ENCODE measurements around the gene ZNF418.
A peak's percentile ranks its signal among the peaks of the same experiment; 100 is the strongest.
"Not testable (repeated sequence)": the region's sequence is repeated elsewhere in the genome, so short reads cannot be mapped to it uniquely, and the experiment has no call there.

The ZNF418 gene

DNA sequence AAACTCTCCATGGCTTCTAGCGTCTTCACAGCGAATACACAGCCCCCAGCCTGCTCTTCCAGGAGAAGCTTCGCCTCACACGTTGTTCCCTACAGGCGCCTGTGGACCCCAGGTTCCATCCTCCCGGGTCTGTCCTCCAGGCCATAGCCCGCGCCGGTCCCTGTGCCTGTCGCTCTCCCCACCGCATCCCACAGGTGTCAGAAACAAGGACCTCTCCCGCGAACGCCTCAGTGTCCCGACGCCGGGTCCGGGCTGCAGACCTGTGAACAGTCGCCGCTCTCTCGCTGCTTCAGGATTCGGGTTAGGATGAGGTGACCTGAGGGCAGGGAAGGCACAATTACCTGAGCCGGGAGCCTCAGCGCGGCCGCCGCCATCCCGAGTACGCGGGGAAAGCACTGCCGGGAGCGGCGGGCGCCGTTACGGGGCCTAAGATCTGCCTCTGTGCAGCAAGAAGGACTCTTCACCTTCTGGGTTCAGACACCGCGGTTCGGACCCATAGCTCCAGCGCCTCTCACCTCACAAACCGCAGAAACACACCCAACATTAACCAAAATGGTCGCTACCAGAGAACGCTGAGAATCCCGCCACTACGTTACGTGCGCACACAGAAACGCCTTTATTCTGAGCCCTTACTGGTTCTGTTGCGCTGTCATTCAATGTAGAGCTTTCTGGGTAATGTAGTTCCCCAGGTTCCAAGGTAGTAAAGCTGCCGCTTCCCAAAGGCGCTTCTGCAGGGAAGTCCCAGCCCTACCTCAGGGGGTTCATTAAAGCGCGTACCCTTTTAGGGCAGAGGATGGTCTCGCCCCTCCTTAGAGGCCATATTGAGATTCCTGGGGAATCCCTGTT, at the start of gene ZNF418:
Gene ZNF418 (minus strand): TSS at position 583 of the 846 bp plus-strand sequence. CDS start 1,580 bp downstream, outside the sequence.
- DNase-seq (ENCODE audit: low read depth, low spot score) = peak; percentile 94

- DNase-seq (ENCODE audit: low read depth, low spot score) = no peak
Measured at GRCh38 chr19:57978586-57979289, 43.5 kb upstream of the ZNF418 start.

DNA sequence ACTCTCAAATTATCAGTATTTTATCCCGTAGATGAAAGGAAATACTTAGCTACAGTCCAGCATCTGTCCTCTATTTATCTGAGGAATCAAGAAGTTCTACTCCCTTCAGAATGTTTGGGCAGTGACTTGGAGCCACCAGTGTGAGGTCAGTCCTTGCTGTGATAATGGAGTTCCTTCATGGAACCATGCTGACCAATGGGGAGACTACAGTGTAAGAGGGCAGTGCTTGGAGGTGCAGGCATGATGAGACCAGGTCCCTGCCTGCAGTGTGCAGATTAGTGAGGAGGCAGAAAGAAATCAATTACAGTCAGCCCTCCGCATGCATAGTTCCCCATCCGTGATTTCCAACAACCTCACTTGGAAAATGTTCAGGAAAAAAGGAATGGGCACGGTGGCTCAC, 39.2 kb upstream of the ZNF418 start, which contains the start of gene C19orf18:
Gene C19orf18 (minus strand): TSS at position 101 of the 400 bp plus-strand sequence. CDS start 102 bp downstream, outside the sequence.
- no peak for DNase-seq (ENCODE audit: low read depth, low spot score)

DNA sequence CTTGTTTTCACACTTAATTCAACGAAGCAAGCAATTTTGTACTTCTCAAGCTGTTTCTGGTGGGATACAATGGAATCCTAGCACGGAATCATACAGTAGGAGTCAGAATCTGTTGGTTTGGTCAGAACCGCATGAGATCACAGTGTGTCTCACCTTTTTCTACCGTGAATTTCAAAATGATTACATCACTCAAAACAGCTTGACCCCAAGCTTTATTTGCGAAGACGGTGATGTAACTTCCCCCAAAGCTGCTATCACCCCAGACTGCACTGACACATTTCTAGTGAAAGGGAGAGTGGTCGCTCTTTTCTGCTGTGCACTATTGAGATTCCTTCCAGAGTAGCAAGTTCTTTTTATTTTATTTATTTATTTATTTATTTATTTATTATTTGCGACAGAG, 29.6 kb upstream of the ZNF418 start:
- no peak for DNase-seq (ENCODE audit: low read depth, low spot score)

- no peak for DNase-seq (ENCODE audit: low read depth, low spot score)
Measured at GRCh38 chr19:57961785-57962184, 26.6 kb upstream of the ZNF418 start.

DNA sequence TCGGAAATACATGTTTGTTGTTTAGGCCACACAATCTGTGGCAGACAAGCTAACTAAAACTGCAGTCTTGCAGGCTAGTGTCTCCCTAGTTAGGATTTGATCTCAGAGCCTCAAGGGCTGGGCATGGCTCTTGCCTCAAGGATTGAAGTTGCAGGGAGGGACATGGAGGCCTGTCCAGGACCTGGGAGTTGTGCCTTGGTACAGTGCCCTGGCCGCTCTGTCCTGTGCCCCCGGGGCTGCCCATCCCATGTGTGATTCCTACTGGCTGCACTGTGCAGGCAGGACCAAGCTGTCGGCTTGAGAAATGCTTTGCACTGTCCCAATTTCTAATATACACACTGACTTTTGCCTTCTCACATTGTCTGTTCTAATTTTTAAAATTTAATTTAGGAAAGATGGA, 19.8 kb upstream of the ZNF418 start:
- no peak for DNase-seq (ENCODE audit: low read depth, low spot score)

DNA sequence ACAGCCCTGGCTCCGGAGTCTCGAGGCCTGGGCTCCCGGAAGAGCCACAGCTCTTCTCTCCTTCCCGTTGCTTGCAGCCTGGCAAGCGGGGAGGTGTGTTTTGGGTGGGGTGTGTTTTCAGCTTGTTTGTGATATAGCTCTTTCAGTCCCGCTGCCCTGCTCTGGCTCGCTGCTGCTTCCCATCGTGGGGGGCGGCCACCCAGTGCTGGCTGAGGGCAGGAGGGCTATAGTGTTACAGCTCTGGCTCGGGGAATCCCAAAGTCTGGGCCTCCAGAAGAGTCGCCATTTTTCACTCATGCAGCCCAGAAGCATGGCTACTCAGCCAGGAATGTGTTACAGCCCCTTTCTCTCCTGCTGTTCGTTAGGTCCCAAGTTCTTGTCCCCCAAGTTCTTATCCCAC, 14.5 kb upstream of the ZNF418 start:
- no peak for DNase-seq (ENCODE audit: low read depth, low spot score)

GRCh38 chr19:57949296-57949695, 14.1 kb upstream of the ZNF418 start:
- no peak for DNase-seq (ENCODE audit: low read depth, low spot score)

DNA sequence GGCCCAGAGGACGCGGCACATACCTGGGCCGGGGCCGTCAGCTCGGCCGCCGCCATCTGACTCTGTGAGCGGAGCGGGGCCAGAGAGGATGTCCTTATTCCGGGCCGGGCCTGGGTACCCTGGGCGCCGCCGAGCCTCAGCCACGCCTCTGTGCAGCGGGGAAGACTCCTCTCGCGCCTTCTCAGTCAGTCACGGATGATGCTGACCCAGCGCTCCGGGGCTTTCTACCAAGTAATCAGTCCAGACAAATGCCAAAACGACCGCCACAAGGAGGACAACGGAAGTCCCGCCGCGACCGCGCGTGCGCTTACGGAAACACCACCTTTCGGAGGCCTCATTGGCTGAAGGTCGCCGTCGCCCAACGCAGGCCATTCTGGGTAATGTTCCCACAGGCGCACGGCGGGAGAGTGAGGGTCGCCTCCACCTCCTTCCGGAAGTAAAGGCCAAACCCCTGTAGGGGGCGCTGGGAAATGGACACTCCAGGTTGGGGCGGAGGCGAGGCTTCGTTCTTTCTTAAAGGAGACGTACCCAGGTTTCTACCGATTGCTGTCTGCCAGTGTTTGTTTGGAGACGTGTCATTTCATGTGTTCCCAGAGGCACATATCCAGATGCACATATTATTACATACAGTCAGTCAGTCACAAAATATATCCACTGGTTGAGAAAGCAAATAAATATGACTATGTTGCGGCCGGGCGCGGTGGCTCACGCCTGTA, 12.4 kb upstream of the ZNF418 start, which contains the start of gene ZNF256:
Gene ZNF256 (minus strand): TSS at position 288 of the 716 bp plus-strand sequence. CDS start 232 bp downstream, at position 56.
- peak; percentile 92 for DNase-seq (ENCODE audit: low read depth, low spot score)

GRCh38 chr19:57947088-57947418, 11.9 kb upstream of the ZNF418 start:
- DNase-seq (ENCODE audit: low read depth, low spot score) = no peak

DNA sequence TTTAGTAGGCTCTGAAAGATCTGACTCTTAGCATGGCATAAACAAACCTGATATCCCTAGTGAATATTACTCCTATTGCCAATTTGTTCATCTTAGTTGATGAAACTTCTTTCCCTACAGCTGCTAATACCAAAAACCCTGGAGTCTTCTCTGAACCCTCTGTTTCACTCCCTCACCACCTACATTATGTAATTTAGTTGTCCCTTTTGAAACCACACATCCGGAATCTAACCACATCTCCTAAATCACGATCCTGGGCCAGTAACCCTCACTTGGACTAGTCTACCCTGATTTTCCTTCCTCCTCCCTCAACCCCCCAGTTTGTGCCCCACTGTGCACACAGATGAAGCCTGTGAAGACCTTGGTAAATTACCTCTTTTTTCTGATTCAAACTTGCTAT, 11.1 kb upstream of the ZNF418 start:
- DNase-seq (ENCODE audit: low read depth, low spot score) = no peak

- no peak for DNase-seq (ENCODE audit: low read depth, low spot score)
Measured at GRCh38 chr19:57941593-57941992, 6.4 kb upstream of the ZNF418 start.

DNA sequence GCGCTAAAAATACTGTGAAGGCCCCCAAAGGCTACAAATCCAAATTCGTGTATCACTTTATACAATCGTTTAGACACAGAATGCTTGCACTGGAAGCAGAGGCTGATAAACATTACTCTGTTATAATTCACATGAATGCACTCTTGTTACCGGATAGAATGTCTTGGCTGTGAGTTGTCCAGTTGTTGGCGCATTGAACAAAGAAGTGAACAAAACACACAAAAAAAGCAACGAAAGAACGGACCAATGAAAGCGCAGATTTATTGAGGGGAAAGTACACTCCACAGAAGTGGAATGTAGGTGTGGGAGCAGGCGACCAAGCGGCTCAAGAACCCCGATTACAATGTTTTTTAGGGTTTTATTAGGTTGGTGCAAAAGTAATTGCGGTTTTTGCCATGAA, 529 bp upstream of the ZNF418 start:
- no peak for DNase-seq (ENCODE audit: low read depth, low spot score)

DNA sequence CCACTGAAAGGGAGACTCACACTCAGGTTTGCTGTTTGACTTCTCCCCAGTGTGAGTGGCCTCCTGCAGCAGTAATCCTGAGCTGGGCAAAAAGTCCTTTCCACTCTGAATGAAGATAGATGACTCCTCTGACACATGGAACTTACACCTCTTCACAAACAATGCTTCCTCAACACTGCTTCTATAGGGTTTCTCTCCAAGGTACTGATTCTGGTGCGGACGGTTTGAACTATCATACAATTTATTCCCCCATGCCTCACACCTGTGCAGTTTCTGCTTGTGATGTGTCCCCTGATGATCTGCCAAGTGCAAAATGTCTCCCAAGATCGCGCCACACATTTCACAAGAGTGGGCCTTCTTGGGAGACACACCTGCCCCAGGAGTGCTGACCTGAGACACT, 7.6 kb downstream of the ZNF418 start:
- no peak for DNase-seq (ENCODE audit: low read depth, low spot score)

- DNase-seq (ENCODE audit: low read depth, low spot score) = peak; percentile 98
Measured at GRCh38 chr19:57916168-57916995, 18.8 kb downstream of the ZNF418 start, which contains the start of gene ZNF417. ZNF417 (minus strand) TSS chr19:57916592; CDS start chr19:57916411, 181 bp downstream.

GRCh38 chr19:57914531-57914930, 20.7 kb downstream of the ZNF418 start:
- no peak for DNase-seq (ENCODE audit: low read depth, low spot score)

- DNase-seq (ENCODE audit: low read depth, low spot score) = no peak
Measured at GRCh38 chr19:57907394-57907793, 27.8 kb downstream of the ZNF418 start.

GRCh38 chr19:57905258-57905657, 29.9 kb downstream of the ZNF418 start:
- DNase-seq (ENCODE audit: low read depth, low spot score) = no peak

GRCh38 chr19:57903618-57904184, 31.5 kb downstream of the ZNF418 start:
- no peak for DNase-seq (ENCODE audit: low read depth, low spot score)

DNA sequence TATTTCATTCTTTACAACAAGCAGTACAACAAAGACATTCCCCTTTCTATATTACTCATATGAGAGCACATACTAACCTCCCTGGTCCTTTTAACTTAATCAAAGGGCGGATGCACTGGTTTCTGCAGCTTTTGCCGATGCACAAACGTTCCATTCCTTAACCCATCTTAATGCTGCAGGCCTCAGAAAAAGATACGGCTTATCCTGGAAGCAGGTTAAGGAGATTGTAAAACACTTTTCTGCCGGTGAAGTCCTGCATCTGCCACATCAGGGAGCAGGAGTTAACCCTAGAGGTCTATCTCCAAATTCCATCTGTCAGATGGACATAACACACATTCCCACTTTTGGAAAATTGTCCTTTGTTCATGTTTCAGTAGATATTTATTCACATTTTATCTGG, 34.9 kb downstream of the ZNF418 start:
- no peak for DNase-seq (ENCODE audit: low read depth, low spot score)

DNA sequence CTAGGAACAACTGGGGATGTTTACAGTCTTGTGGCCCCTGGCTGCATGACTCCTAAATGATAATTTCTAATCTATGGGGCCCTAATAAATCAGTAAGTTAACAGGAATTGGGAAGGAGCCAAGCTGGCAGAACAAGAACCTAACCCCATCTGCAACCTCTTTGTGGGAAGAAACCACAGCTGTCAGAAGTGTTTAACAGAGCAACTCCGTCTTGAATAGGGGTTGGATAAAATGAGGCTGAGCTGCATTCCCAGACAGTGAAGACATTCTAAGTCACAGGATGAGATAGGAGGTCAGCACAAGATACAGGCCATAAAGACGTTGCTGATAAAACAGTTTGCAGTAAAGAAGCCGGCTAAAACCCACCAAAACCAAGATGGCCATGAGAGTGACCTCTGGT, 44.5 kb downstream of the ZNF418 start:
- not testable (repeated sequence) for DNase-seq (ENCODE audit: low read depth, low spot score)
